Adrenal gland (tissue), 5 donors: ENCODE measurements around the gene S100A5.

Experiments
- CTCF ChIP-seq, 6 experiments: fragments of 450-650 bp in 4 of 6; fragments of 200-600 bp in 2 of 6; sonication (generic) in 1 of 6; IDR thresholded peaks; 1 replicate in 5 of 6; 2 replicates in 1 of 6; pipeline versions ENCODE4 v1.5.1 to v1.8.0; 2016 to 2021; ENCODE audit warnings: antibody characterized with exemption in 6 of 6, mild to moderate bottlenecking in 2 of 6, moderate library complexity in 1 of 6
- POLR2A ChIP-seq, 2 donors: fragments of 450-650 bp; IDR thresholded peaks; one replicate each; pipeline ENCODE4 v1.6.1; 2017; ENCODE audit warnings: antibody characterized with exemption in 2 of 2, mild to moderate bottlenecking in 2 of 2, moderate library complexity in 1 of 2
- donor health status: DM: no; HTN: no; CAD: no.

- no peak for TF ChIP-seq CTCF (IDR thresholded peaks at IDR 0.05)
- TF ChIP-seq POLR2A (IDR thresholded peaks at IDR 0.05) = no peak
Measured at GRCh38 chr1:153527023-153527682, 13.6 kb downstream of the S100A5 start.
